Neural progenitor cell (in vitro differentiated cells): Measurements from ENCODE around the gene NDEL1. TPM values are rescaled to one million over a fixed set of nuclear protein-coding genes. Genes with fewer than 3 reads are reported as not detected.

Source experiments
- DNase-seq: peaks from one replicate; pipeline ENCODE4 v3.0.0-alpha.2; 2016; ENCODE audit warnings: low spot score
- H2AFZ ChIP-seq: fragments of 200-600 bp; sonication (generic); replicated peaks from 2 replicates; pipeline ENCODE4 v1.6.1; 2016; ENCODE audit warnings: antibody characterized with exemption
- H3F3A ChIP-seq: fragments of 200-600 bp; sonication (generic); 2 replicates; pipeline ENCODE4 v1.6.1; 2016; ENCODE audit warnings: antibody characterized with exemption, low read depth
- H3K27ac ChIP-seq: fragments of 200-600 bp; sonication (generic); 2 replicates; pipeline ENCODE4 v1.5.1; 2016; ENCODE audit warnings: mild to moderate bottlenecking
- H3K27me3 ChIP-seq: fragments of 200-600 bp; sonication (generic); 2 replicates; pipeline ENCODE4 v1.6.1; 2016; ENCODE audit warnings: mild to moderate bottlenecking, moderate library complexity
- H3K36me3 ChIP-seq: fragments of 200-600 bp; sonication (generic); 2 replicates; pipeline ENCODE4 v1.5.1; 2016
- H3K4me1 ChIP-seq: fragments of 200-600 bp; sonication (generic); 2 replicates; pipeline ENCODE4 v1.6.1; 2016; ENCODE audit warnings: mixed run types
- H3K4me2 ChIP-seq: fragments of 200-600 bp; sonication (generic); 2 replicates; pipeline ENCODE4 v1.6.1; 2016
- H3K4me3 ChIP-seq: fragments of 200-600 bp; sonication (generic); 2 replicates; pipeline ENCODE4 v1.5.1; 2016
- H3K79me2 ChIP-seq: fragments of 200-600 bp; sonication (generic); 2 replicates; pipeline ENCODE4 v1.6.1; 2016; ENCODE audit warnings: low read depth
- H3K9ac ChIP-seq: fragments of 200-600 bp; sonication (generic); 2 replicates; pipeline ENCODE4 v1.6.1; 2016
- H3K9me3 ChIP-seq: fragments of 200-600 bp; sonication (generic); 2 replicates; pipeline ENCODE4 v1.5.1; 2016; ENCODE audit warnings: low read depth
- H4K20me1 ChIP-seq: fragments of 200-600 bp; sonication (generic); 2 replicates; pipeline ENCODE4 v1.6.1; 2016; ENCODE audit warnings: low read depth
- H3K27ac Mint-ChIP-seq: 3 replicates; pipeline ENCODE4 v1.8.0; 2021; ENCODE audit warnings: mixed read lengths
- H3K27me3 Mint-ChIP-seq: 2 replicates; pipeline ENCODE4 v1.8.0; 2022; ENCODE audit warnings: low read depth, mild to moderate bottlenecking, inconsistent platforms, moderate library complexity, mixed read lengths; ENCODE audit not compliant: insufficient read depth
- H3K36me3 Mint-ChIP-seq: 3 replicates; pipeline ENCODE4 v1.8.0; 2021; ENCODE audit warnings: mixed read lengths
- H3K4me1 Mint-ChIP-seq: 3 replicates; pipeline ENCODE4 v1.8.0; 2021; ENCODE audit warnings: mixed read lengths
- H3K4me3 Mint-ChIP-seq: 3 replicates; pipeline ENCODE4 v1.8.0; 2021; ENCODE audit warnings: mild to moderate bottlenecking, moderate library complexity, mixed read lengths
- H3K9me3 Mint-ChIP-seq: 3 replicates; pipeline ENCODE4 v1.8.0; 2020; ENCODE audit warnings: mixed read lengths
- CTCF ChIP-seq: fragments of 200-600 bp; sonication (generic); IDR thresholded peaks from 2 replicates; pipeline ENCODE4 v1.5.1; 2017; ENCODE audit warnings: antibody characterized with exemption, mild to moderate bottlenecking
- EZH2 ChIP-seq: fragments of 200-600 bp; sonication (generic); IDR thresholded peaks from 2 replicates; pipeline ENCODE4 v1.6.1; 2017; ENCODE audit warnings: antibody characterized with exemption, mild to moderate bottlenecking, moderate library complexity
- EZH2phosphoT487 ChIP-seq: fragments of 200-600 bp; sonication (generic); IDR thresholded peaks from 2 replicates; pipeline ENCODE4 v1.6.1; 2017; ENCODE audit warnings: antibody characterized with exemption
- total RNA-seq: library from RNA; depleted of rRNA; stranded (reverse); fragments of >200 nt; gene quantifications from 2 replicates; pipeline ENCODE4 v1.2.3, GENCODE V29; 2015; ENCODE audit warnings: low replicate concordance

NDEL1 gene
- total RNA-seq, 1 donor from 2014 or later: 26.9 TPM

GRCh38 chr17:8391711-8392110 lies 44.0 kb upstream of the NDEL1 start:
- peaks cover under 1% of the 10 kb centered on the region for H3K4me1 Mint-ChIP-seq
- H3K27me3 Mint-ChIP-seq: peaks cover 9% of the 10 kb centered on the region
- TF ChIP-seq EZH2phosphoT487: no peak
- TF ChIP-seq CTCF: no peak
- no peak for TF ChIP-seq EZH2

GRCh38 chr17:8392274-8392673 lies 43.4 kb upstream of the NDEL1 start:
- Mint-ChIP-seq H3K9me3 (no peaks in the 10 kb centered on the region), H3K36me3 (no peaks in the 10 kb centered on the region), H3K27ac (no peak overlapping the region), H3K4me1 (no peaks in the 10 kb centered on the region), H3K27me3 (peaks cover 10% of the 10 kb centered on the region), H3K4me3 (no peak overlapping the region)
- Histone ChIP-seq H3K27ac (no peak overlapping the region), H3K9ac (no peak overlapping the region), H3K79me2 (no peaks in the 10 kb centered on the region), H3K36me3 (no peaks in the 10 kb centered on the region), H3F3A (no peaks in the 10 kb centered on the region), H3K9me3 (no peaks in the 10 kb centered on the region), H3K4me1 (no peaks in the 10 kb centered on the region), H4K20me1 (no peaks in the 10 kb centered on the region), H3K27me3 (peaks cover 19% of the 10 kb centered on the region), H3K4me2 (no peak overlapping the region), H2AFZ (no peak overlapping the region), H3K4me3 (no peak overlapping the region)
- TF ChIP-seq EZH2phosphoT487 (no peak), EZH2 (no peak), CTCF (no peak)
- no peak for DNase-seq

More at GRCh38 chr17:8391711-8392110, 44.0 kb upstream of the NDEL1 start:
- Histone ChIP-seq H3K4me1 (no peaks in the 10 kb centered on the region), H4K20me1 (no peaks in the 10 kb centered on the region), H3K4me2 (no peak overlapping the region), H3K27ac (no peak overlapping the region), H3K4me3 (no peak overlapping the region), H3K36me3 (no peaks in the 10 kb centered on the region), H3K79me2 (no peaks in the 10 kb centered on the region), H3K27me3 (peaks cover 14% of the 10 kb centered on the region), H3F3A (no peaks in the 10 kb centered on the region), H3K9me3 (no peaks in the 10 kb centered on the region), H2AFZ (no peak overlapping the region), H3K9ac (no peak overlapping the region)
- Mint-ChIP-seq H3K4me3 (no peak overlapping the region), H3K36me3 (no peaks in the 10 kb centered on the region), H3K27ac (no peak overlapping the region), H3K9me3 (no peaks in the 10 kb centered on the region)
- no peak for DNase-seq

GRCh38 chr17:8392674-8393469 lies 42.8 kb upstream of the NDEL1 start:
- H3K36me3 ChIP-seq: no peaks in the 10 kb centered on the region
- no peaks in the 10 kb centered on the region for H3K9me3 ChIP-seq
- H3F3A ChIP-seq: no peaks in the 10 kb centered on the region
- no peak overlapping the region for H3K4me2 ChIP-seq
- no peaks in the 10 kb centered on the region for H3K9me3 Mint-ChIP-seq
- TF ChIP-seq EZH2 (no peak), CTCF (no peak), EZH2phosphoT487 (no peak)
- H3K27me3 ChIP-seq: peaks cover 19% of the 10 kb centered on the region
- H3K36me3 Mint-ChIP-seq: no peaks in the 10 kb centered on the region
- no peak overlapping the region for H3K27ac ChIP-seq
- no peak overlapping the region for H3K4me3 Mint-ChIP-seq
- H3K9ac ChIP-seq: no peak overlapping the region
- H3K4me1 ChIP-seq: no peaks in the 10 kb centered on the region
- no peak overlapping the region for H2AFZ ChIP-seq
- H3K4me3 ChIP-seq: no peak overlapping the region
- H3K4me1 Mint-ChIP-seq: no peaks in the 10 kb centered on the region
- H4K20me1 ChIP-seq: no peaks in the 10 kb centered on the region
- no peaks in the 10 kb centered on the region for H3K79me2 ChIP-seq
- DNase-seq: no peak
- H3K27me3 Mint-ChIP-seq: peaks cover 10% of the 10 kb centered on the region
- no peak overlapping the region for H3K27ac Mint-ChIP-seq
